ENCODE results near the gene FAM20B. TPM values are rescaled to one million over a fixed set of nuclear protein-coding genes. Genes with fewer than 3 reads are reported as not detected.
"Not testable (repeated sequence)": the region's sequence is repeated elsewhere in the genome, so short reads cannot be mapped to it uniquely, and the experiment has no call there.

FAM20B gene
- polyA plus RNA-seq (2012; ENCODE audit: insufficient read depth, insufficient read length): 13.3 TPM

DNA sequence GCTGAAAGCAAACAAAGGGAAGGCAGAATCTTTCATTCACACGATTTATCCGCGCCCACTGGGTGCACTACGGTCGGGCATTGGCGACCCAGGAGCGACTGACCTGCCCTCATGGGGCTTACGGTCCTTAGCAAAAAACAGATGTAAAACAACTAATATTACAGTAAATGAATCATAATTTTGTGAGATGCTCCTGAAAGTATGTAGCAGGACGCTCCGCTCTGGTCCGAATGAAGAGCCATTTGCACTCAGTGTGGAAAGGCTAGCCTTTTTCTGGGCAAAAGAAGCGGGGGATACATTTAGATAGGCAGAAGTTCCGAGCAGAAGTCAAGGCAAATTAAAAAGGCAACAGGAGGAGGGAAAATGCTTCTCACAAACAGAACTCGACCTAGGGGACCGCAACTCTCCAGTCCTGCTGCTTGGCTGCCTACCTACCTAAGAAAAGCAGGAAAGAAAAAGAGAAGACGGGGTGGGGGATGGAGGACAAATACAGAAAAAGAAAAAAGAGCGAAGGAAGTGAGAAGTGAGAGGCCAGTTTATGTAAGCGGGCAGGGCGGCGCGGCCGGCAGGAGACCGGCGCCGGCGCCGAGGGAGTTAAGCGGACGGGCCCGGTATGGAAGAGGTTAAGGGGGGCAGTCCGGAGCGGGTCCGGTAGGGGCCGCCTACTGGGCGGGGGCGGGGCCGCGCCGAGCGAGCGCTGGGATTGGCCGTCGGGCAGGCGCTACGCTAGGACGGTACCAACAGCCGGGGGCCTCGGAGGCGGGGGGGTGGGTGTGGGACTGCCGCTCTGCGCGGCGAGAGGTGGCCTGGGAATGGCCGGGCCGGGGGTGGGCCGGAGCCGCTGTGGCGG, at the start of gene FAM20B:
TSS of gene FAM20B (plus strand) at position 770 of the 850 bp plus-strand sequence. CDS start 17,954 bp downstream, outside the sequence.
- peak within 1 kb of the TSS; percentile 79 for H3K4me3 ChIP-seq (ENCODE audit: low read length)
- DNase-seq (ENCODE audit: low read depth, low spot score): peak; percentile 86

DNA sequence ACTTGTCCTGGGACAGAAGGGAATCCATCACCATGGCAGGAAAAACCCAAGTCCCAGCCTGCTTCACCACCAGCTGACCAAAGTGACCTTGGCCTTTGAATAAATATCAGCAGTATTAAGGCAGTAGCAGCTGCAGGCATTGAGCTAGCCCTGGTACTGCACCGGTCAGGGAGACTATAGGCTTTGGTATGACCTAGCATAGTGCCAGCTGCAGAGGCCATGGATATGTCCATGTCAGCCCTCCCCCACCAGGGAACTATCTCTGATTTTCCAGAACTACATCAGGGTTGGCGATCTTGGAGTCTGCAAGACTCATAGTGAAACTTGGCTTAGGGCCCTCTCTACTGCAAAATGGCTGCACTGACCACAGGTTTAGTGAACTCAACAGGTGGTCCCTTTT, 49.2 kb upstream of the FAM20B start:
- no peak for DNase-seq (ENCODE audit: low read depth, low spot score)
- H3K4me3 ChIP-seq (ENCODE audit: low read length): no peak overlapping the region

DNA sequence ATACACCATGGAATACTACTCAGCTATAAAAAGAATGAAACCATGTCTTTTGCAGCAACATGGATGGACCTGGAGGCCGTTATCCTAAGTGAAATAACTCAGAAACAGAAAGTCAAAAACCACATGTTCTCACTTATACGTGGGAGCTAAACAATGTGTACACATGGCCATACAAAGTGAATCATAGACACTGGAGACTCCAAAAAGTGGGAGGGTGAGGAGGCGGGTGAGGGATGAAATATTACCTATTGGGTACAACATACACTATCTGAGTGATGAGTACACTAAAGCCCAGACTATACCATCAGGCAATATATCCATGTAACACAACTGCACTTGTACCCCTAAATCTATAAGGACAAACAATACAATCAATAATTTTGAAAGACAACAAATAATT, 39.5 kb upstream of the FAM20B start:
- H3K4me3 ChIP-seq (ENCODE audit: low read length): no peak overlapping the region
- no peak for DNase-seq (ENCODE audit: low read depth, low spot score)

GRCh38 chr1:178988198-178988597, 37.5 kb upstream of the FAM20B start:
- not testable (repeated sequence) for H3K4me3 ChIP-seq (ENCODE audit: low read length); DNase-seq (ENCODE audit: low read depth, low spot score)

GRCh38 chr1:178993559-178993958, 32.1 kb upstream of the FAM20B start:
- no peak for DNase-seq (ENCODE audit: low read depth, low spot score)
- H3K4me3 ChIP-seq (ENCODE audit: low read length): no peak overlapping the region

DNA sequence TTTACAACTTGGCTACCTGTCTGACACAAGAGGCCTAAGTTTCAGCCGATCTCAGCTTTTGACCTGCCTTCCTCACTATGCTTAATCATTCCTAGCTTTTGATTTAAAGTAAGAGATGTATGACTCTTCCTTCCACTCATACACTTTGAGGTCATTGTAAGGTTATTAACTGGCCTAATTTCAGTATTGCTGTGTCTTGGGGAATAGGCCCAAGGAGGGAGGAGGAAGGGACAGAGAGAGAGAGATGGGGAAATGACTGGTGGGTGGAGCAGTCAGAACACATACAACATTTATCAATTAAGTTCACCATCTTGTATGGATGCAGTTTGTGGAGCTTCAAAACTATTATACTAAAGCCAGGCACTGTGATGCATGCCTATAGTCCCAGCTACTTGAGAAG, 28.3 kb upstream of the FAM20B start:
- no peak for DNase-seq (ENCODE audit: low read depth, low spot score)
- H3K4me3 ChIP-seq (ENCODE audit: low read length): no peak overlapping the region

DNA sequence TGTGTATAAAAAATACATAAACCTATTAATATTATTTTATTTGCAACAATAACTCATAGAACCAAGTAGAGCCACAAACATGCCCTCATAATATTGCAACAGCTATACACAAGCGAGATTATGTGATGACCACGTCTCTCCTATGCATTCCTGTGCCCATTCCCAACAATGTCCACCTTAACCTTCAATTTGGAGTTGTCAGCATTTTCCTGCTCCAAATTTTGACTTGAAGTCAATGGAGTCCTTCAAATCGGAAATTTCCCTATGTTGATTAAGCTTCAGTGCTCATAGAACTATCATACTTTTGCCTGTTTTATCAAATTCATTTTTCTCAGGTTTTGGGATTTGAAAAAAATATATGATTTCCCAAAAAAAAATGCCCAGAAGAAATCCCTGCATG, 27.4 kb upstream of the FAM20B start:
- H3K4me3 ChIP-seq (ENCODE audit: low read length): no peak overlapping the region
- no peak for DNase-seq (ENCODE audit: low read depth, low spot score)

GRCh38 chr1:178999061-178999460, 26.6 kb upstream of the FAM20B start:
- no peak for DNase-seq (ENCODE audit: low read depth, low spot score)
- no peak overlapping the region for H3K4me3 ChIP-seq (ENCODE audit: low read length)

- DNase-seq (ENCODE audit: low read depth, low spot score): no peak
These were observed 24.2 kb upstream of the FAM20B start for GRCh38 chr1:179001451-179001850.

DNA sequence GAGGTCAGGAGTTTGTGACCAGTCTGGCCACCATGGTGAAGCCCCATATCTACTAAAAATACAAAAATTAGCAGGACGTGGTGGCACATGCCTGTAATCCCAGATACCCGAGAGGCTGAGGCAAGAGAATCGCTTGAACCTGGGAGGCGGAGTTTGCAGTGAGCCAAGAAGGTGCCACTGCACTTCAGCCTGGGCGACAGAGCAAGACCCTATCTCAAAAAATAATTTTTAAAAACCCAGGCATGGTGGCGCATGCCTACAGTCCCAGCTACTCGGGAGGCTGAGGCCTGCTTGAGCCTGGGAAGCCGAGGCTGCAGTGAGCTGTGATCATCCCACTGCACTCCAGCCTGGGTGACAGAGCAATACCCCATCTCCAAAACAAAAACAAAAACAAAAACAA, 23.6 kb upstream of the FAM20B start:
- not testable (repeated sequence) for H3K4me3 ChIP-seq (ENCODE audit: low read length); DNase-seq (ENCODE audit: low read depth, low spot score)

More at GRCh38 chr1:179001451-179001850, 24.2 kb upstream of the FAM20B start:
- no peak overlapping the region for H3K4me3 ChIP-seq (ENCODE audit: low read length)

DNA sequence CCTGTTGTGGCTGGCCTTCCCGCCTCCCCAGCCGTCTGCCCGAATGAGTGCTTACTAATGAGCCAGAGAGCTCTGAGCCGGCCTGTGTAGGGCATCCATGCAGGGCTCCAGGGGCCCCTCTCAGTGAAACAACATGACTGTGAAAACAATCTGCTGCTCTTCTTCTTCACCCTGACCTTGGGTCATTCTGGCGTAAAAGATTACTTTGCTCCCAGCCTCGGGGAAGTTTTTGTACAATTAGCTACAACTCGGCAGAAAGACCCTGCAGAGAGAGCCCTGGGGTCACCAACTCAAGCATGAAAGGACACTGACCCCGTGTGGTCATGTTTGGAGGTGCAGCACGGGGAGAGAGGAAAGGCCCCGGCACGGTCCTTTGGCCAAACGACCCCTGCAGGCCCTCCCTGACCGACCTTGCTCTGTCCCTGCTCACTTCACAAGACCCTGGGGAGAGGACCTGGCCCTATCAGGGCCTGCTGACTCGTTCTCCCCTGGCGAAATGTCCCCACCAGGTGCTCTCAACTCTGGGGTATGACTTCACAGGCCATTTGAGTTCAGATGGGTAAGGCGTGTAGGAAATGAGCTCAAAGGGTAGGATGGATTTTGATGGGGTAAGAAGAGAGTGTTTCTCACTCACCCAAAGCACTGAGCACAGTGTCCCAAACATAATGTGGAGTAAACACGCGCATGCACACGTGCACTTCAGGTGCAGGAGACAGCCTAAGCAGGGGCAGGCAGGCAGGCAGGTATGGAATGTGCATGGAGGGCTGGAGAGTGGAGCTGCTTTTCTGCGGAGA, 22.9 kb upstream of the FAM20B start:
- DNase-seq (ENCODE audit: low read depth, low spot score): peak; percentile 54
- no peak overlapping the region for H3K4me3 ChIP-seq (ENCODE audit: low read length)

DNA sequence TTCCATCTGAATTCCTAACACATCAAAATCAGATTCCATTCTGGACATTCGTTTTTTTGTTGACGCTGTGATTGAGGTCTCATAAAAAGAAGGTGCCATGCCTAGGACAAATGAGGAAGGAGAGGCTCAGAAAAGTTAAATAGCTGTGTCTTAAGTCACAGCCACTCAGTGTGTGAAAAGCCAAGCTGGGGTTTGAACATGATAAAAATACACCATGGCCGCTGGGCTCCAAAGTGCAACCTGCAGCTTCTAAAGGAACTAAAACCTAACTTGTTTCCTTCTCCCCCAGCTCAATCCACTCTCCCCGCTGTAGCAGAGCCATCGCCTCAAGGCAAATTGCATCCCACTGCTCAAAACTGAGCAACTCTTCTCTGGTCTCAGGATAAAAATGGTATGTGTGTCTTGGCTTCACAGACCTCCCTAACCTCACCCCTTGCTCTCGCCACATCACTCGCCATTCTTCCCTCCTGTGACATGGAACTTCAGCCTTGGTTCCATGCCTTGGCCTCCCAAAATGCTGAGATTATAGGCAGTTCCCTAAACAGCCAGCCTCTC, 22.1 kb upstream of the FAM20B start:
- no peak overlapping the region for H3K4me3 ChIP-seq (ENCODE audit: low read length)
- DNase-seq (ENCODE audit: low read depth, low spot score): no peak

- no peak for DNase-seq (ENCODE audit: low read depth, low spot score)
- no peak overlapping the region for H3K4me3 ChIP-seq (ENCODE audit: low read length)
These were observed 18.5 kb upstream of the FAM20B start for GRCh38 chr1:179007233-179007632.

DNA sequence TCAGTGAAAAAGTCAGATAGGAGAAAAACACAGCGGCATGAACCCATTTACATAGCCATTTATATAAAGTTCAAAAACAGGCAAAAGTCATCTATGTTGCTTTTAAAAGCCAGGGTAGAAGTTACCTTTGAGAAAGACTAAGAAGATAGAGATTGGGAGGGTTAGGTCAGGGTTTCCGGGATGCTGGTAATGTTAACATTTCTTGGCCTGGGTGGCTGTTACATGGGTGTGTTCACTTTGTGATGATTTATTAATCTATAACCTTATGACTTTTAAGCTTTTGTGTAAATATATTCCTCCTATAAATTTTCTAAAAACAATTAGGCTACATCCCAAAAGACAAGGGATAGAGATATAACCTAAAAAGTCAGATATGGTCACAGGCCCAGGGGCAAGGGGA, 15.0 kb upstream of the FAM20B start:
- H3K4me3 ChIP-seq (ENCODE audit: low read length): no peak overlapping the region
- no peak for DNase-seq (ENCODE audit: low read depth, low spot score)

DNA sequence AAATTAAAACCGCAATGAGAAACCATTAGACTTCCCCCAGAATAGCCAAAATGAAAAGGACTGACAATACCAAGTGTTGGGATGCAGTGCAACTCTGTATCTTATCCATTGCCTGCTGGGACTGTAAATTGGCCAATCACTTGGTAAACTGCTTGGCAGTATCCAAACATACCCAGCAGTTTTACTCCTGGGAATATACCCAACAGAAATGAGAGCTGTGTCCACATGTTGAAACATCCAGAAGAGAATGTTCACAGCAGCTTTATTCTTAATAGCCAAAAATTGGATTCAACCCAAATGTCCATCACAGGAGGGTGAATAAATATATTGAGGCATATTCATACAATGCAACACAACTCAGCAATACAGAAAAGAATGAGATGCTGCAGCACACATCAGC, 13.7 kb upstream of the FAM20B start:
- DNase-seq (ENCODE audit: low read depth, low spot score): no peak
- no peak overlapping the region for H3K4me3 ChIP-seq (ENCODE audit: low read length)

- DNase-seq (ENCODE audit: low read depth, low spot score): no peak
- no peak overlapping the region for H3K4me3 ChIP-seq (ENCODE audit: low read length)
These were observed 11.6 kb upstream of the FAM20B start for GRCh38 chr1:179014123-179014522.

GRCh38 chr1:179015396-179015795, 10.3 kb upstream of the FAM20B start:
- no peak for DNase-seq (ENCODE audit: low read depth, low spot score)
- H3K4me3 ChIP-seq (ENCODE audit: low read length): no peak overlapping the region

GRCh38 chr1:179016706-179017382, 8.8 kb upstream of the FAM20B start:
- H3K4me3 ChIP-seq (ENCODE audit: low read length): no peak overlapping the region
- no peak for DNase-seq (ENCODE audit: low read depth, low spot score)

Measured in Jurkat, Clone E6-1 (cell line).